ENCODE measurements around the gene RAMP2.

The RAMP2 gene

GRCh38 chr17:42795061-42795460 lies 34.0 kb downstream of the RAMP2 start:
- DNase-seq (ENCODE audit: low spot score) = no peak

DNA sequence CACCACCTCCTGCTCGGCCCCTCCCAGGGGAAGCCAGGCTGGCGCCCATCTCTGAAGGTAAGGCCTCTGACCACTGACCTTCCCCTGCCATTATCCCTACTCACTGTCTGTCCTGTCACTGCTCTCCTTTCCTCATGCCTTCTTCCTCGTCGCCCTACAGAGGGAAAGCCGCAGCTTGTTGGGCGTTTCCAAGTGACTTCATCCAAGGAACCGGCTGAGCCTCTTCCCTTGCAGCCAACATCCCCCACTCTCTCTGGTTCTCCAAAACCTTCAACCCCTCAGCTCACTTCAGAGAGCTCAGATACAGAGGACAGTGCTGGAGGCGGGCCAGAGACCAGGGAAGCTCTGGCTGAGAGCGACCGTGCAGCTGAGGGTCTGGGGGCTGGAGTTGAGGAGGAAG lies 34.4 kb downstream of the RAMP2 start:
- DNase-seq (ENCODE audit: low spot score) = no peak

DNA sequence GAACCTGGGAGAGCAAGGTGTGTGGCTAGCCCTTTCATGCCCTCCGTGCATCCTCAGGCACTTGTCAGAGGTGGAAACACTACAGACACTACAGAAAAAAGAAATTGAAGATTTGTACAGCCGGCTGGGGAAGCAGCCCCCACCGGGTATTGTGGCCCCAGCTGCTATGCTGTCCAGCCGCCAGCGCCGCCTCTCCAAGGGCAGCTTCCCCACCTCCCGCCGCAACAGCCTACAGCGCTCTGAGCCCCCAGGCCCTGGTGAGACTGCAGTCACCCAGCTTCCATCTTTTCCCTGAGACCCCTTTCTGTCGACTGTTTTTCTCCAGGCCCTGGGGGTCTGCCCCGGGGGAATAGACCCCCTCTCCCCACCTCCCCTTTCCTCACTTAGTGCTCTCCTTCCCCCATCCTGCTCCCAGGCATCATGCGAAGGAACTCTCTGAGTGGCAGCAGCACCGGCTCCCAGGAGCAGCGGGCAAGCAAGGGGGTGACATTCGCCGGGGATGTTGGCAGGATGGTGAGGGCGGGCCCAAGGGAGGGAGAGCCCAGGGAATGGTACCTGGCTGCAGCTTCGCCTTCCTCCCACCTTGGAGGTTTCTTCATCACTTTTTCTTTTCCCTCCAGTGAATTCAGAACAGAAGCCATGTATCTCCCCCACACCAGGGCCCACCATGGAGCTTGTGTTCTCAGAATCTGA lies 35.2 kb downstream of the RAMP2 start:
- DNase-seq (ENCODE audit: low spot score) = no peak

DNA sequence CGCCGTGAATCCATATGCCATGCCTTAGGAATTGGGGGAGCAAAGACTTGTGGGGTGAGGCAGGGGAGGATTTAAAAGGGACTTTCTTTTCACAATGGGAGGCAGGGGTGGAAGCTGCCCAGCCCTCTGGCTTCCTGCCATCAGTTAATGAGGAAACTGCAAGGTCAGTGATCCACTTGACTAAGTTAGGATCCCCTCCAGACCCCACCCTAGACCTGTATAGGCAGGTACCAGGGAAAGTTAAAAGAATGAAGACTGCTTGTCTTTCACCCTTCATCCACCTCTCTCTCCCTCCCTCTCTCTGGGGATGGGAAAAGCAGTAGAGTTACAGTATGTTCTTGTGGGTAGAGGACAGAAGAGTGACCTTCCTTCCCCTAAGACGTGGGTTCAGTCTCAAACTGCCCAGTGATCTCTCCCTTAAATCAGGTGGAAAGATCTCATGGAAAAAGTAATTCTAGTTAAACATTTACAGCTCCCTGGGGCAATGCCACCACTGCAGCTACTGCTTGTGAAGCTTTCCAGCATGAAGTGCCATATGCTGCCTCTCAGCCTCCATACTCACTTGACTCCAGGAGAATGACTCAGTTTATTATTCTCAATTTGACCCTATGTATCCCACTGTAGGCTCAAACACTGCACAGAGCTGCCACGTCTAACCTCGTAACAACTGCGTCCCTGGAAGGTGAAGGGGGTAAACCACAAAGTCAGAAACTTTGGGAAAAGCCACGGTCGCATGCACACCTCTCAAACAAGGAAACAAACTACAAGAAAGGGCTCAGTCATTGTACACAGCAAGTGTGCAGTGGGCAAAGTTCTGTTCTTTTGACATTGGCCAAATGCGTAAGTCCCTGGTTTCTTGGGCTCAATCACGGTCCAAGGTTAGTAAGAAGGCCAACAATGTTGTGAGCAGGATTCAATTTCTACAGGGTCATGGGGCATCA lies 36.3 kb downstream of the RAMP2 start:
- DNase-seq (ENCODE audit: low spot score) = no peak

DNA sequence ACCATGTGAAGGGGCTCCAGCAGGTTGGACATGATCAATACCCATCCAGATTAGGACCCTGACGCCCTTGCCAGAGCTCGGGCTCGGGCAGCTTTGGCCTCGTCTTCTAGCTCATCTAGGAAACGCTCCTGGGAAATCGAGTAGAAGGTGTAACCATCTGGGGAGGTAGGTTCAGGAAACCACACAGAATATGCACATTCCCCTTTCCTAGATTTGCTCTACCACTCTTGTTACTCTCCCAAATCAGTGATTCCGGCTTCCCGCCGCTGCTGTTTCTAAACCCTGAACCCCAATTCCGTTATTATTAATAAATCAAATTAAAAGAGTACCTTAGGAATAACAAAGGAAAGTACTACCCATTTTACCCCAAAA lies 37.0 kb downstream of the RAMP2 start:
- no peak for DNase-seq (ENCODE audit: low spot score)

GRCh38 chr17:42798383-42799380 lies 37.7 kb downstream of the RAMP2 start, which contains the start of the genes CNTD1 and COA3:
Gene CNTD1, plus strand, starts transcription at chr17:42798861. Its CDS starts 207 bp downstream, at chr17:42799068.
Gene COA3, minus strand, starts transcription at chr17:42798704. Its CDS starts 23 bp downstream, at chr17:42798681.
- DNase-seq (ENCODE audit: low spot score) = peak; percentile 92

GRCh38 chr17:42803074-42803883 lies 42.3 kb downstream of the RAMP2 start:
- DNase-seq (ENCODE audit: low spot score) = no peak

GRCh38 chr17:42804918-42805367 lies 43.9 kb downstream of the RAMP2 start:
- no peak for DNase-seq (ENCODE audit: low spot score)

DNA sequence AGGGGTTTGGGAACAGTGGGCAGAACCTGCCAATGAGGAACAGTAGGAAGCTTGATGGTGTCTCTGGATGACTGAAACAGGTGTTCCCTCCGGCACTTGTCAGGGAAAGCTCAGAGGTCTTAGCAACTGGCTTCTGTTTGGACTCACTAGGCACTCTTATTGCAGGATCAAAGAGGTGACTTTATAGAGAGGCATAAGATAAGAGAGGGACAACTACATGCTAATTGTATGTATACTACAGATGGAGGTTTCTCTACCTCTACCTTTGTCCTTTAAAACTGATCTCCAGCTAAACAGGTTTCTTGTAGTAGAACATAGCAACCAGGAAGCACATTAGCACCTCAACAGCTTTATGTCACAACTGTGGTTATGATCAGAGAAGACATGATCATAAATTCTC lies 45.2 kb downstream of the RAMP2 start:
- DNase-seq (ENCODE audit: low spot score) = no peak

DNA sequence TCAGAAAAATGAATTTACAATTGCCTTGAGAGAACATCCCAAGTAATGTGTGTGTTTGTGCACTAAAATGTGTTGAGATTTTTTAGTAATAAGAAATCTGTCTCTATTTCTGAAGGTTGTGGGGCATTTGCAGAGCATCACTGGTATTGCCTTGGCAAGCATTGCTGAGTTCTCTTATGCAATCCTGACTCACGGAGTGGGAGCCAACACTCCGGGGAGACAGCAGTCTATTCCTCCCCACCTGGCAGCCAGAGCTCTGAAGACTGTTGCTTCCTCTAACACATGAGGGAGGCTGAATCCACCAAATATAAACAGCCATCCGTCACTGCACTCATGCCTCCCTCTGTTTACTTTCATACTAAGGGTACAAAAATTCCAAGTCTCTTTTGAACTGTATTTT lies 48.2 kb downstream of the RAMP2 start:
- DNase-seq (ENCODE audit: low spot score) = peak; percentile 62

All from hepatic stellate cell (primary cell).